KOPT-K1 (cell line): ENCODE data around the gene ME1.
"Not testable (repeated sequence)": the region's sequence is repeated elsewhere in the genome, so short reads cannot be mapped to it uniquely, and the experiment has no call there.

Experiments used
- H3K27ac ChIP-seq: fragments of 200-600 bp; sonication (generic); 2 replicates; pipeline ENCODE4 v1.5.1; 2016; ENCODE audit warnings: antibody characterized with exemption, mild to moderate bottlenecking, low read depth, low read length; ENCODE audit not compliant: poor library complexity, severe bottlenecking
- H3K36me3 ChIP-seq: fragments of 200-600 bp; sonication (generic); 2 replicates; pipeline ENCODE4 v1.5.1; 2017; ENCODE audit warnings: antibody characterized with exemption, mild to moderate bottlenecking, low read length, moderate library complexity; ENCODE audit not compliant: insufficient read depth
- H3K9me3 ChIP-seq: fragments of 200-600 bp; sonication (generic); 2 replicates; pipeline ENCODE4 v1.5.1; 2017; ENCODE audit warnings: antibody characterized with exemption, low read length, mild to moderate bottlenecking; ENCODE audit not compliant: insufficient read depth, poor library complexity, severe bottlenecking

Gene ME1

DNA sequence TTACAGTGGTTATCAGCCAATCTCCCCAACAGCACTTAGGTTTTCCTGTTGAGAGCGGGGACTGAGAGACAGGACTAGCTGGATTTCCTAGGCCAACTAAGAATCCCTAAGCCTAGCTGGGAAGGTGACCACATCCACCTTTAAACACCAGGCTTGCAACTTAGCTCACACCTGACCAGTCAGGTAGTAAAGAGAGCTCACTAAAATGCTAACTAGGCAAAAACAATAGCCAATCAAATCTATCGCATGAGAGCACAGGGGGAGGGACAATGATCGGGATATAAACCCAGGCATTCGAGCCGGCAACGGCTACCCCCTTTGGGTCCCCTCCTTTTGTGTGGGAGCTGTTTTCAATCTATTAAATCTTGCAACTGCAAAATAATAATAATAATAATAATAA is 19.2 kb upstream of the ME1 start:
- not testable (repeated sequence) for H3K36me3 ChIP-seq, H3K9me3 ChIP-seq, H3K27ac ChIP-seq

DNA sequence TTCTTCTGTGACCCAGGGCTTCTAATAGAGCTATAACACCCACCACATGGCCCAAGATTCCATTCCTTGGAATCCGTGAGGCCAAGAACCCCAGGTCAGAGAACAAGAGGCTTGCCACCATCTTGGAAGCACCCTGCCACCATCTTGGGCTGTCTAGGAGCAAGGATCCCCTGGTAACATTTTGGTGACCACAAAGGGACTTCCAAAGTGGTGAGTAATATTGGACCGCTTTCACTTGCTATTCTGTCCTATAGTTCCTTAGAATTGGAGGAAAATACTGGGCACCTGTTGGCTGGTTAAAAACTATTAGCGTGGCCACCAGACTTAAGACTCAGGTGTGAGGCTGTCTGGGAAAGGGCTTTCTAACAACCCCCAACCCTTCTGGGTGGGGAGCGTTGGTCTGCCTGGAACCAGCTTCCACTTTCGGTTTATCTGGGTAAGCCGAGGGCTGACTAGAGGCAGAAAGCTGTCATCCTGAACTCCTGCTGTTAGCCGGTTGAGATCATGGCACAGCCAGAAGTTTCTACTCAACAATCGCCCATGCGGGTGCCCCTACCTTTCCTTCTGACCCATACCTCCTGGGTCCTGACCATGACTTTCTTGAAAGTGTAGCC is 13.3 kb upstream of the ME1 start:
- H3K36me3 ChIP-seq, H3K27ac ChIP-seq: not testable (repeated sequence)

DNA sequence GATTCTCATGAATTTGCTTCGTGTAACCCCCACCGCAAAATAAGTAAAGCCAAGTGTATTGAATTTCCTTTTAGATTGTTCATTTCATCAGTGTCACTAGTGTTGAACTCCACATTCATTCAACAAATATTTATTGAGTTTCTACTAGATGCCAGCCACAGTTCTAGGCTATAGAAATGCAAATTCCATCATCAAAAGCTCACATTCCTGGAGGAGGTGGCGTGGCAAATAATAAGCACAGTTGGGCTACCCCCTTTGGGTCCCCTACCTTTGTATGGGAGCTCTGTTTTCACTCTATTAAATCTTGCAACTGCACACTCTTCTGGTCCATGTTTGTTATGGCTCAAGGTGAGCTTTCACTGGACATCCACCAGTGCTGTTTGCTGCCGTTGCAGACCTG is 12.7 kb upstream of the ME1 start:
- Histone ChIP-seq H3K36me3 (no peaks in the 10 kb centered on the region), H3K9me3 (no peaks in the 10 kb centered on the region), H3K27ac (no peak overlapping the region)

More for the DNA sequence above, 13.3 kb upstream of the ME1 start:
- not testable (repeated sequence) for H3K9me3 ChIP-seq

DNA sequence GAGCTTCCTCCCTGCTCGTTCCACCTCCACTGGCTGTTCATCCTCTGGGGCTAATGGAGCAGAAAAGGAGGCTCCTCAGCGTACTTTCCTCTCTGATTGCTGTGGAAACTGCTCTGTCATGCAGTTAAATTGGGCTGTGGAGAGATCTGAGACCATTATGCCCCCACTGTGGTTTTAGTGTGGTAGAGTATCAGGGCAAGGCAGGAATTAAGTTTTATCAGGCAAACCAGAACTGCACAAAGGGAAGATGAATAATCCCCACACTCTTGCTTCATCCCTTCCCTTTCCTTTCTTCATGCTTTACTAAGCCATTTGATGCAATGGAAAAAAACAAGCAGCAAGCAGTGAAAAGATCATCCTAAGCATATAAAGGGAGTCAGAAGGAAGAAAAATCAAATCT is 11.9 kb upstream of the ME1 start:
- H3K9me3 ChIP-seq, result no peaks in the 10 kb centered on the region
- no peaks in the 10 kb centered on the region for H3K36me3 ChIP-seq
- H3K27ac ChIP-seq, result no peak overlapping the region

- Histone ChIP-seq H3K27ac (no peak overlapping the region), H3K9me3 (no peaks in the 10 kb centered on the region), H3K36me3 (no peaks in the 10 kb centered on the region)
Measured at GRCh38 chr6:83439201-83439600, 8.3 kb upstream of the ME1 start.

DNA sequence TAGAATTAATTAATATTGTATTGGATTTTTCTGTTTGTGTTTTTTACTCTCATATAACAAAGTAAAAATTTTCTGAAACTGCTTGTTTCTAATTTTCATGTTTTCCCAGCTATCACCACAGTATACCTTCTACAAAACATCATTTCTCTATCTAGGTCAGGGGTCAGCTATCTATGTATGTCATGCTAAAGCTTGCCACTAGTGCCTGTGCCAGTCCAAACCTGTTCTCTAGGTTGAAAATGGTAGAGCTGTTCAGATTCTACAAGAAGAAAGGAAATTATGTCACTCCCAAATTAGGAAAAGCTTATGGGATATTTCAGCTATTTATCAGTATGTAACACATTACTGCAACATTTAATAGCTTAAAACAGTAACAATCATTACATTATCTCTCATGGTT is 5.8 kb upstream of the ME1 start:
- Histone ChIP-seq H3K36me3 (no peaks in the 10 kb centered on the region), H3K9me3 (no peaks in the 10 kb centered on the region), H3K27ac (no peak overlapping the region)

GRCh38 chr6:83433177-83433576 is 2.3 kb upstream of the ME1 start:
- H3K9me3 ChIP-seq, result no peaks in the 10 kb centered on the region
- H3K36me3 ChIP-seq, result no peaks in the 10 kb centered on the region
- H3K27ac ChIP-seq, result no peak overlapping the region

DNA sequence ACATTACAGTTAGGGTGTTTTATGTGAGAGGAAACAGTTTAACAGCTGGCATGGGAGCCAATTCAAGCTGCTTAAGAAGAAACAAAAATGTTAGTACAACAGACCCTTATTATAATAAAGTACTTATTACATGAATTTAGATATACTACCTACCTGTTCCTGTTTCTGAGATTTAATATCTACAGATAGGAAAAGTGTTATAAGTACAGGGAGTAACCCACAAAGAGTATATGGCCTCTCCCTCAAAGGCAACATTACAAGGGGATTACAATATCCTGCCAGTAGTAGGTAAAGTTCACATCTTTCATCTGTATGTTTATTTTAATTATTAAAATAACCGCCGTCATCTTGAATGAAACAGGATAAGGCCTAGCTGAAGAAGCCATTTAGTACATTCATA is 1.8 kb upstream of the ME1 start:
- Histone ChIP-seq H3K27ac (no peak overlapping the region), H3K36me3 (no peaks in the 10 kb centered on the region), H3K9me3 (no peaks in the 10 kb centered on the region)

DNA sequence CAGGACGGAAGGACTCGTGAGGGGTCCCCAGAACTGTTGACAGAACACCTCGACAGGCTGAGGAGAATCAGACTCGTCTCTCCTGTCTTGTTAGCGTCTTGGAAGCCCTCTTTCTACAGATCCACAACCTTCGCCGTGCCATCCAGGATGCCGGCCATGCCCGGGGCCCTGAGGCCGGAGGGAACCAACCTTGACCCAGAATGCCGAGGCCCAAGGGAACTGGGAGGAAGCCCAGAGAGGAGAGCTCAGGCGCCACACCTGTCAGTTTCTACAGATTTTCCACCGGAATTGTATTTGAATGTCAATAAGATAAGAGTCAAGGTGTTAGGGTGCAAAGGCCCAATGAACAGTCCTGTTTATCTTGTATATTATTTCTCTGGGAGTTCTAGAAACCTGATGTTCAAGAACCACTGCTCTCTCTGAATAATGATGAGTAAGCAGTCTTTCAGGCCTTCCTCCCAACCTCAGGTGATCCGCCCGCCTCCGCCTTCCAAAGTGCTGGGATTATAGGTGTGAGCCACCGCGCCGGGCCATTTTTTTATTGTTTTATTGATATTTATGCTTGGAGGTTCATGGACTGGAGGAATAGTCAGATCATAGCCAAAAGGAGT is 799 bp upstream of the ME1 start:
- no peaks in the 10 kb centered on the region for H3K9me3 ChIP-seq
- no peaks in the 10 kb centered on the region for H3K36me3 ChIP-seq
- H3K27ac ChIP-seq, result no peak overlapping the region

DNA sequence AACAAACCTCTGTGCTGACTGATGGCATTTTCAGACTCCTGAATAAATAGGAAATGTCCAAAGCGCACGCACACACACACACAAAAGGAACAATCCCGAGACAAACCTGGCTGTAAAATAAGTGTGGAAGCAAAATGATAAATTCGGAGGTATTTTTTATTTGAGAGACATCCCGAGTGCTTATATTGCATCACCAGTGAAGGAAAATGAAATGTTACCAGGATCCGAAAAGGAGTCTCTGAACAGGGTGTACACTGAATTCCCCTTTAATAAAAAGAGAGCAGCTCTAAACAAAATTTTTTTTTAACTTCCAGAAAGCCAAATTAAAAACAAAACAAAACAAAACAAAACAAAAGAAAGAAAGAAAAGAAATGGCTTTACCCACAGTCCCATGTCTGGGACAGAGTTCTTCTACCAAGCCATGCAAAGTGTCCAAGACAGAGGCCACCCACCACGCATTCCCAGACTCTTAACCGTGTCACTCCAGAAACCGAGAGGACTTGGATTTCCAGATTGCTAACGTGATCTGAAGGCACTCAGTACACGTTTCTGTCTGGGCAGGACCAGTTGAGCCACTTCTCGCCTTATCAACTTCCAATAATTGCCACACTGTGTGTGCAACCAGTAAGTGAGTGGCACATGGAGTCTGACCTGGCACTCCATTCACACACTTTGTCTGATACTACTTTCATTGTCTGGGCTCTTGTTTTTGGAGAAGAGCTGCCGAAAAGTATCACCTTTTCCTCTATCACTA is 817 bp downstream of the ME1 start:
- Histone ChIP-seq H3K9me3 (no peaks in the 10 kb centered on the region), H3K36me3 (no peaks in the 10 kb centered on the region), H3K27ac (no peak overlapping the region)

DNA sequence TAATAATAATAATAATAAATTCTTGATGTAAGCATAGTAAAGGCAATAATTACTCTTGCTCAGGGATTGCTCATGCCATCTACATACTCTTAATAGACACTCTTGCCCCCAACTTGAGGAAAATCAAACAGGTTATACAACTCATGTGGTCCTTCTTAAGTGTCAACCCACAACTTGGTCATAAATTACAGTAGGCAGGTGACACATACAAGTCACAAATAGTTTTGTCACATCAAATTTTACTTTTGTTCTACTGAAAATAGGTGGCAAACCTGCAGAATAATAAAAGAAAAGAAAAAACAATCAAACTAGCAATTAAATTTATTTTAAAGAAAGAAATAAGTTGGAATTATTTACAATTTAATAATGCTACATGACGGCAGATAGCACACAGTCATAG is 1.6 kb downstream of the ME1 start:
- Histone ChIP-seq H3K27ac (no peak overlapping the region), H3K9me3 (peaks cover 4% of the 10 kb centered on the region), H3K36me3 (no peaks in the 10 kb centered on the region)

- Histone ChIP-seq H3K36me3 (no peaks in the 10 kb centered on the region), H3K9me3 (peaks cover 4% of the 10 kb centered on the region), H3K27ac (no peak overlapping the region)
Measured at GRCh38 chr6:83424392-83425018, 6.3 kb downstream of the ME1 start.

- no peak overlapping the region for H3K27ac ChIP-seq
- no peaks in the 10 kb centered on the region for H3K9me3 ChIP-seq
- H3K36me3 ChIP-seq, result no peaks in the 10 kb centered on the region
Measured at GRCh38 chr6:83417880-83418663, 12.8 kb downstream of the ME1 start.

GRCh38 chr6:83413068-83413467 is 17.8 kb downstream of the ME1 start:
- H3K27ac ChIP-seq, result no peak overlapping the region
- no peaks in the 10 kb centered on the region for H3K36me3 ChIP-seq
- H3K9me3 ChIP-seq, result no peaks in the 10 kb centered on the region

- Histone ChIP-seq H3K27ac (no peak overlapping the region), H3K9me3 (no peaks in the 10 kb centered on the region), H3K36me3 (no peaks in the 10 kb centered on the region)
Measured at GRCh38 chr6:83411731-83412130, 19.1 kb downstream of the ME1 start.
